Lung (tissue), 12 donors: ENCODE data around the gene ING3. TPM values are rescaled to one million over a fixed set of nuclear protein-coding genes. Genes with fewer than 3 reads are reported as not detected.

ENCODE experiments used
- ATAC-seq: fragments of 200-7000 bp; cut with Tn5 transposase; one replicate; pipeline ENCODE4 v1.9.1; 2020; ENCODE audit warnings: moderate number of reproducible peaks; ENCODE audit not compliant: insufficient read depth, low FRiP score
- DNase-seq, 3 donors: peaks; one replicate each; pipeline ENCODE4 v3.0.0-alpha.2; 2013 to 2017
- H3K27ac ChIP-seq, 2 donors: one replicate each; pipeline ENCODE4 v1.5.1; 2013; ENCODE audit warnings: mild to moderate bottlenecking in 2 of 2, moderate library complexity in 2 of 2, control low read depth in 1 of 2, inconsistent platforms in 1 of 2, low read depth in 1 of 2, low read length in 1 of 2
- H3K27me3 ChIP-seq, 3 donors: one replicate each; pipeline ENCODE4 v1.5.1; 2013; ENCODE audit warnings: low read length in 2 of 3; ENCODE audit not compliant: control insufficient read depth in 3 of 3, insufficient read depth in 3 of 3
- H3K36me3 ChIP-seq, 4 donors: one replicate each; pipeline ENCODE4 v1.5.1; 2013; ENCODE audit warnings: low read length in 4 of 4, mild to moderate bottlenecking in 1 of 4, moderate library complexity in 1 of 4; ENCODE audit not compliant: control insufficient read depth in 4 of 4, insufficient read depth in 4 of 4
- H3K4me1 ChIP-seq, 5 donors: one replicate each; pipeline ENCODE4 v1.5.1; 2013; ENCODE audit warnings: low read length in 5 of 5, mild to moderate bottlenecking in 2 of 5, moderate library complexity in 1 of 5; ENCODE audit not compliant: control insufficient read depth in 5 of 5, insufficient read depth in 5 of 5
- H3K4me3 ChIP-seq: one replicate; pipeline ENCODE4 v1.5.1; 2013; ENCODE audit warnings: mild to moderate bottlenecking, control low read depth, moderate library complexity
- H3K9ac ChIP-seq, 2 donors: one replicate each; pipeline ENCODE4 v1.5.1; 2013; ENCODE audit warnings: low read length in 2 of 2, control low read depth in 1 of 2; ENCODE audit not compliant: insufficient read depth in 1 of 2
- H3K9me3 ChIP-seq, 4 donors: one replicate each; pipeline ENCODE4 v1.5.1; 2013; ENCODE audit warnings: low read length in 3 of 4, mild to moderate bottlenecking in 1 of 4, moderate library complexity in 1 of 4; ENCODE audit not compliant: control insufficient read depth in 4 of 4, insufficient read depth in 3 of 4
- WGBS, 2 donors: extraction: QIAGEN DNeasy Blood & Tissue Kit; methylation state at CpG; one replicate each; pipeline ENCODE4 v1.1.7; 2013; 5-methylcytosine and 5-hydroxymethylcytosine counted together
- polyA plus RNA-seq, 2 donors: library from polyadenylated mRNA; stranded (reverse); fragments of 200-250 nt; gene quantifications; one replicate each; pipeline ENCODE4 v1.2.1, GENCODE V29; 2013
- total RNA-seq, 2 donors: library from RNA; depleted of rRNA in 1 of 2; stranded (reverse); fragments of >200 nt in 1 of 2; gene quantifications; one replicate each; pipeline ENCODE4 v1.2.1, GENCODE V29; 2014 to 2021
- TF ChIP-seq, protein P1 (sequence below): IDR thresholded peaks from 2 replicates; pipeline ENCODE4 v1.5.1; 2012; ENCODE audit warnings: mild to moderate bottlenecking; ENCODE audit errors: control extremely low read depth, extremely low read depth
- donor health status: control.
- donor health status: control.
- donor health status: Bipolar disorder and iron deficiency.
- donor health status: healthy.
- donor health status: DM: yes; HTN: yes; CAD: no.

ING3 gene
- total and polyA plus RNA-seq, 4 donors, result 8.6 to 24.9 (median 14.2) TPM

DNA sequence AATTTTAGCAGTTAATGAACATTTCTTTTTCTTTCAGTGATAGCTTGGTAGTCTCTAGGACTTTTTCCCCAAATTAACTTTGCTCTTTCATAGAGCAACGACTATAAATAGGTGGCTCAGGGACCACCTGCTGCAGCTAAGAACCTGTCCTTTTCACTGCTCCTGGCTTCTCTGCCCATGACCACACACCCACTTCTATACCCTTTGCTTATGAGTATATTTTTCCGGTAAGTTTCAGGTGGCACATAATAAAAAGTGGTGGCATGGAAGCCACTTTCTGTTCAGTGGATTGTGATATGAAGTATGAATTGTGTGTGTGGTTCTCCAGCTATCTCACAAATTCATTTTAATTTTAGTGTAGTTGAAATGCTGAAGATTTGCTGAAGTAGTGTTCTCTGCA lies 1.2 kb downstream of the ING3 start:
- Histone ChIP-seq H3K9me3 (no peaks in the 10 kb centered on the region), H3K4me1 (peaks cover 0 to 16% (median 0%) of the 10 kb centered on the region in 5 donors), H3K36me3 (peaks cover 2 to 25% (median 7%) of the 10 kb centered on the region in 4 donors), H3K9ac (peak overlapping the region in 1 of 2 donors; percentile 97), H3K27ac (no peak overlapping the region), H3K4me3 (no peak overlapping the region), H3K27me3 (no peaks in the 10 kb centered on the region)
- ATAC-seq, result no peak
- WGBS, 2 donors, result 74 to 76% methylated on average over 2 of the region's 2 CpGs
- peak in 1 of 3 donors; percentile 6 for DNase-seq
- TF ChIP-seq, protein P1, sequence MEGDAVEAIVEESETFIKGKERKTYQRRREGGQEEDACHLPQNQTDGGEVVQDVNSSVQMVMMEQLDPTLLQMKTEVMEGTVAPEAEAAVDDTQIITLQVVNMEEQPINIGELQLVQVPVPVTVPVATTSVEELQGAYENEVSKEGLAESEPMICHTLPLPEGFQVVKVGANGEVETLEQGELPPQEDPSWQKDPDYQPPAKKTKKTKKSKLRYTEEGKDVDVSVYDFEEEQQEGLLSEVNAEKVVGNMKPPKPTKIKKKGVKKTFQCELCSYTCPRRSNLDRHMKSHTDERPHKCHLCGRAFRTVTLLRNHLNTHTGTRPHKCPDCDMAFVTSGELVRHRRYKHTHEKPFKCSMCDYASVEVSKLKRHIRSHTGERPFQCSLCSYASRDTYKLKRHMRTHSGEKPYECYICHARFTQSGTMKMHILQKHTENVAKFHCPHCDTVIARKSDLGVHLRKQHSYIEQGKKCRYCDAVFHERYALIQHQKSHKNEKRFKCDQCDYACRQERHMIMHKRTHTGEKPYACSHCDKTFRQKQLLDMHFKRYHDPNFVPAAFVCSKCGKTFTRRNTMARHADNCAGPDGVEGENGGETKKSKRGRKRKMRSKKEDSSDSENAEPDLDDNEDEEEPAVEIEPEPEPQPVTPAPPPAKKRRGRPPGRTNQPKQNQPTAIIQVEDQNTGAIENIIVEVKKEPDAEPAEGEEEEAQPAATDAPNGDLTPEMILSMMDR, result no peak

DNA sequence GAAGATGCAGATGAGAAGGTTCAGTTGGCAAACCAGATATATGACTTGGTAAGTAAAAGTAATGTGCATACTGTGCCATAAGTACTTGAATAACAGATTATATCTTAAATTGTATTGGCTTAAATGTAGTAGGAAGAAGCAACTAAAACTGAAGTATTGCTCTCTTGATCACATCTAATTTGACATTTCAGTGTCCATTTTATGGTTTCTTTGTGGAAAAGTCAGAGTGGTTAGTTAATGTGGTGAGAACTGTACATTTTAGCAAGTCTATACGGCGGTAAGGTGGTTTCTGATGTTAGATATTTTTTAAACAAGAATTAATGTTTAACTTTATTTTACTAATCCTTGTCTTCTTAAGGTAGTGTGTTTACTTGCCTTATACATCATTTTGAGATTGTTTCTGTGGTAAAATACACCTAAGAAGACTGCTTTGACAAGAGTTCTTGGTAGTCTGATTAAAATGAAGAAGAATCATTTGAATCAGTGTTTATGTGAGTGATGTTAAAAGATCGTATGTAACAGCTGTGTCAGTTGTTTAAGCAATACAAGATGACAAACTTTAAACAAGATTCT lies 5.1 kb downstream of the ING3 start:
- Histone ChIP-seq H3K36me3 (peaks cover 7 to 28% (median 8%) of the 10 kb centered on the region in 4 donors), H3K9ac (no peak overlapping the region), H3K4me1 (peaks cover 0 to 10% (median 0%) of the 10 kb centered on the region in 5 donors), H3K27me3 (no peaks in the 10 kb centered on the region), H3K27ac (no peak overlapping the region), H3K9me3 (no peaks in the 10 kb centered on the region), H3K4me3 (no peak overlapping the region)
- ATAC-seq, result no peak
- DNase-seq, result no peak
- TF ChIP-seq, protein P1, result no peak
- WGBS, 2 donors, result 83 to 91% methylated on average over 3 of the region's 3 CpGs

DNA sequence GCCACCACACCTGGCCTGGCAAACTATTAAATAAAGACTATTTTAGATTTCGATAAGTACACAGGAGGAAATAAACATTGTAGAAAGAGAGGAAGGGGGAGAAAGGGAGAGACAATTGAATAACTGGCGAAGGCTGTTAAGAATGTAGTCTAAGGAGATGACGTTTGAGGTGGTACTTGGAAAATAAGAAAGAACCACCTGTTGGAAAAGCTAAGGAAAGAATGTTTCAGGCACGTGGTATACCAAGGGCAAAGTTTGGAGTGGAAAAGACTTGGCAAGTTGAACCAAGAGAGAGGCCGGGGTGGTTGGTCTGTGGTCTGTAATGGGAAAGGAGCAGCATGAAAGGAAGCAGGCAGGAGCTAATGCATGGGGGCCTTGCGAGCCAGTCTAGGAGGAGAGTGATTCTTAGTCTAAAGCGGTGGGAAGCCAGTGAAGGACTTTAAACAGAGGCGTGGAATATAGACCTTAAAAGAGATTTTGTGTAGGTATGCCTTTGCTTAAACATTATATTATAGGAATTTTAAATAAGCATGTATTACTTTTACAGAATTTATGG lies 9.4 kb downstream of the ING3 start:
- TF ChIP-seq, protein P1, result no peak
- Histone ChIP-seq H3K9me3 (no peaks in the 10 kb centered on the region), H3K9ac (no peak overlapping the region), H3K36me3 (peaks cover 4 to 16% (median 8%) of the 10 kb centered on the region in 4 donors), H3K27ac (no peak overlapping the region), H3K27me3 (no peaks in the 10 kb centered on the region), H3K4me1 (peaks cover 0 to 2% (median 0%) of the 10 kb centered on the region in 5 donors), H3K4me3 (no peak overlapping the region)
- ATAC-seq (no peak), DNase-seq (no peak)
- 85 to 93% methylated on average over 8 of the region's 8 CpGs for WGBS, 2 donors
